ENCODE results near the gene ARHGEF39. TPM values are rescaled to one million over a fixed set of nuclear protein-coding genes. Genes with fewer than 3 reads are reported as not detected.
"Not testable (repeated sequence)": the region's sequence is repeated elsewhere in the genome, so short reads cannot be mapped to it uniquely, and the experiment has no call there.

The ARHGEF39 gene
- total and polyA plus RNA-seq, 7 experiments from 2014 or later: 0.11 to 10.4 (median 0.44) TPM; not detected in 2

DNA sequence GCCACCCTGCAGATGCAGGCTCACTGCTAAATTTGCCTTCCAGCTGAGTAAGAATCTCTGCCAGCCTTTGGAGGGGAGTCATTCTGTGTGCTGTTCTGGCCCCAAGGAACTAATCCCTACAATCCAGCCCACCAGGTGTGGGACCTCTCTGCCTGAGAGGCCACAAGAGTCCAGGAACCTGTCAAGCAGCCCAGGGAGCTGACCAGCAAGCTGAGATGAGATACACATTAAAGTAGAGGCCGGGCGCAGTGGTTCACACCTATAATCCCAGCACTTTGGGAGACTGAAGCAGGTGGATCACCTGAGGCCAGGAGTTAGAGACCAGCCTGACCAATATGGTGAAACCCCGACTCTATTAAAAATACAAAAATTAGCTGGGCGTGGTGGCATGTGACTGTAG is 52.9 kb downstream of the ARHGEF39 start:
- H3K27ac ChIP-seq (ENCODE audit: low read depth, low read length); H3K27me3 Mint-ChIP-seq; DNase-seq; H3K9me3 ChIP-seq (ENCODE audit: control insufficient read depth in 2 of 3, low read length in 3 of 3); H3K4me3 Mint-ChIP-seq; H3K9me3 Mint-ChIP-seq; H3K27me3 ChIP-seq (ENCODE audit: control insufficient read depth in 2 of 2, insufficient read depth in 2 of 2, low read length in 2 of 2); intact Hi-C loops (cut with micrococcal nuclease); H3K4me3 ChIP-seq (ENCODE audit: low read length); ATAC-seq: not testable (repeated sequence)
- H3K27ac Mint-ChIP-seq: peak overlapping the region in 1 of 9 donors; percentile 32
- peaks cover 8 to 30% (median 15%) of the 10 kb centered on the region in 3 experiments for H3K36me3 ChIP-seq (ENCODE audit: control insufficient read depth in 2 of 3, insufficient read depth in 3 of 3, low read length in 3 of 3)
- peaks cover 0 to 10% (median 2%) of the 10 kb centered on the region in 5 donors for H3K36me3 Mint-ChIP-seq
- H3K4me1 Mint-ChIP-seq: peaks cover 17 to 30% (median 24%) of the 10 kb centered on the region in 7 donors
- CTCF ChIA-PET: interaction anchor here (1.2 to 12.7 kb wide), 8 partner anchors 18 to 178 kb away, joined by 3 to 118 read pairs (median 16); partner anchors contain the start of genes CCDC107, CREB3, RMRP and SIT1
- POLR2A ChIA-PET: interaction anchor here (0.7 to 4.9 kb wide), 5 partner anchors 9 to 119 kb away, joined by 3 to 36 read pairs (median 3); partner anchors contain the start of genes CCDC107 and RMRP
- peaks cover 15% of the 10 kb centered on the region in 2 donors for H3K4me1 ChIP-seq (ENCODE audit: control insufficient read depth in 2 of 2, insufficient read depth in 2 of 2, low read length in 2 of 2)

GRCh38 chr9:35611230-35611797 is 53.7 kb downstream of the ARHGEF39 start:
- H3K27ac ChIP-seq (ENCODE audit: low read depth, low read length): no peak overlapping the region
- Mint-ChIP-seq H3K27ac (peak overlapping the region in 3 of 9 donors; percentile 35 to 69 (median 39)), H3K36me3 (peaks cover 0 to 14% (median 4%) of the 10 kb centered on the region in 5 donors), H3K4me3 (peak overlapping the region in 1 of 10 donors; percentile 6), H3K27me3 (no peaks in the 10 kb centered on the region), H3K4me1 (peaks cover 18 to 32% (median 24%) of the 10 kb centered on the region in 7 donors), H3K9me3 (no peaks in the 10 kb centered on the region)
- ATAC-seq (peak; percentile 90), DNase-seq (peak in 6 of 9 donors; percentile 36 to 55 (median 45))
- H3K4me3 ChIP-seq (ENCODE audit: low read length): no peak overlapping the region
- H3K36me3 ChIP-seq (ENCODE audit: control insufficient read depth in 2 of 3, insufficient read depth in 3 of 3, low read length in 3 of 3): peaks cover 8 to 30% (median 15%) of the 10 kb centered on the region in 3 experiments
- CTCF ChIA-PET: interaction anchor here (0.6 to 12.7 kb wide), 16 partner anchors 11 to 497 kb away, joined by 3 to 118 read pairs (median 4); partner anchors contain the start of genes CCDC107, CREB3, RMRP and SIT1
- H3K4me1 ChIP-seq (ENCODE audit: control insufficient read depth in 2 of 2, insufficient read depth in 2 of 2, low read length in 2 of 2): peaks cover 15 to 17% of the 10 kb centered on the region in 2 donors
- POLR2A ChIA-PET: interaction anchor here (0.6 to 4.9 kb wide), 6 partner anchors 10 to 217 kb away, joined by 3 to 36 read pairs (median 3); partner anchors contain the start of genes CCDC107, FAM221B and RMRP
- H3K27me3 ChIP-seq (ENCODE audit: control insufficient read depth in 2 of 2, insufficient read depth in 2 of 2, low read length in 2 of 2): no peaks in the 10 kb centered on the region
- H3K9me3 ChIP-seq (ENCODE audit: control insufficient read depth in 2 of 3, low read length in 3 of 3): no peaks in the 10 kb centered on the region
- intact Hi-C loops (cut with micrococcal nuclease): no loop called here

GRCh38 chr9:35609820-35610163 is 55.2 kb downstream of the ARHGEF39 start:
- H3K36me3 ChIP-seq (ENCODE audit: control insufficient read depth in 2 of 3, insufficient read depth in 3 of 3, low read length in 3 of 3): peaks cover 8 to 30% (median 15%) of the 10 kb centered on the region in 3 experiments
- ChIA-PET POLR2A (interaction anchor here (4.9 kb wide), 1 partner anchor 36 kb away, joined by 36 read pairs; no protein-coding TSS in a partner anchor), CTCF (interaction anchor here (2.9 to 12.7 kb wide), 4 partner anchors 20 to 87 kb away, joined by 16 to 118 read pairs (median 46); partner anchors contain the start of genes CCDC107, RMRP and SIT1)
- intact Hi-C loops (cut with micrococcal nuclease): loop anchor here in 1 of 2 donors (10.0 kb wide), 4 partner anchors 975 to 1565 kb away; partner anchors contain the start of genes DNAI1, FAM219A, SIGMAR1 and UBAP2
- Mint-ChIP-seq H3K4me3 (no peak overlapping the region), H3K27me3 (no peaks in the 10 kb centered on the region), H3K27ac (peak overlapping the region in 1 of 9 donors; percentile 56), H3K36me3 (peaks cover 0 to 14% (median 4%) of the 10 kb centered on the region in 5 donors), H3K4me1 (peaks cover 19 to 30% (median 24%) of the 10 kb centered on the region in 7 donors), H3K9me3 (no peaks in the 10 kb centered on the region)
- ATAC-seq (no peak), DNase-seq (no peak)
- H3K27me3 ChIP-seq (ENCODE audit: control insufficient read depth in 2 of 2, insufficient read depth in 2 of 2, low read length in 2 of 2): no peaks in the 10 kb centered on the region
- no peaks in the 10 kb centered on the region for H3K9me3 ChIP-seq (ENCODE audit: control insufficient read depth in 2 of 3, low read length in 3 of 3)
- no peak overlapping the region for H3K4me3 ChIP-seq (ENCODE audit: low read length)
- peaks cover 19 to 20% of the 10 kb centered on the region in 2 donors for H3K4me1 ChIP-seq (ENCODE audit: control insufficient read depth in 2 of 2, insufficient read depth in 2 of 2, low read length in 2 of 2)
- no peak overlapping the region for H3K27ac ChIP-seq (ENCODE audit: low read depth, low read length)

Small RNA genes lying within 50 kb of the gene (microRNA-seq; reads per million reads assigned to microRNA genes)
- gene MIR6852 (ENCODE audit: borderline microRNAs expressed): not detected

Other genes starting within 250 kb of the ARHGEF39 start
- gene RUSC2, start 175.1 kb downstream of the ARHGEF39 start, total RNA-seq: 1 to 10 TPM; 3.1 to 8.3 (median 5.4) TPM
- gene RUSC2, start 175.1 kb downstream of the ARHGEF39 start, polyA plus RNA-seq: under 1 TPM; 0.18 to 0.92 TPM
- 10 to 100 TPM; 25.4 to 45.5 (median 39.2) TPM for gene TESK1, start 59.9 kb downstream of the ARHGEF39 start, total RNA-seq
- 1 to 10 TPM; 3.5 to 7.1 TPM for gene TESK1, start 59.9 kb downstream of the ARHGEF39 start, polyA plus RNA-seq
- gene CD72, start 46.8 kb downstream of the ARHGEF39 start, total RNA-seq: 10 to 100 TPM in 1 of 5 experiments, 1 to 10 TPM in 4; 2.7 to 12.1 (median 6.8) TPM
- under 1 TPM; 0.40 to 0.87 TPM for gene CD72, start 46.8 kb downstream of the ARHGEF39 start, polyA plus RNA-seq
- 100 to 1,000 TPM in 1 of 5 experiments, 10 to 100 TPM in 4; 16.9 to 225 (median 45.6) TPM for gene SIT1, start 14.3 kb downstream of the ARHGEF39 start, total RNA-seq
- gene SIT1, start 14.3 kb downstream of the ARHGEF39 start, polyA plus RNA-seq: 100 to 1,000 TPM in 1 of 2 donors, 10 to 100 TPM in 1; 97.4 to 162 TPM
- gene RMRP, start 7.2 kb downstream of the ARHGEF39 start, total RNA-seq: over 10,000 TPM in 1 of 5 experiments, 1,000 to 10,000 TPM in 4; 5,750 to 11,273 (median 9,225) TPM
- 10 to 100 TPM in 1 of 2 donors, not detected in 1; 49.2 TPM for gene RMRP, start 7.2 kb downstream of the ARHGEF39 start, polyA plus RNA-seq
- 10 to 100 TPM; 12.0 to 37.4 (median 16.4) TPM for gene CCDC107, start 6.9 kb downstream of the ARHGEF39 start, total RNA-seq
- gene CCDC107, start 6.9 kb downstream of the ARHGEF39 start, polyA plus RNA-seq: 10 to 100 TPM; 49.1 to 65.7 TPM
- gene CA9, start 8.7 kb upstream of the ARHGEF39 start, total RNA-seq: under 1 TPM in 1 of 5 experiments, not detected in 4; 0.36 TPM
- gene CA9, start 8.7 kb upstream of the ARHGEF39 start, polyA plus RNA-seq: not detected
- 100 to 1,000 TPM in 2 of 5 experiments, 10 to 100 TPM in 3; 15.0 to 136 (median 47.6) TPM for gene TPM2, start 24.7 kb upstream of the ARHGEF39 start, total RNA-seq
- under 1 TPM in 1 of 2 donors, not detected in 1; 0.87 TPM for gene TPM2, start 24.7 kb upstream of the ARHGEF39 start, polyA plus RNA-seq
- gene TLN1, start 67.0 kb upstream of the ARHGEF39 start, total RNA-seq: 100 to 1,000 TPM; 191 to 369 (median 241) TPM
- gene TLN1, start 67.0 kb upstream of the ARHGEF39 start, polyA plus RNA-seq: 100 to 1,000 TPM in 1 of 2 donors, 10 to 100 TPM in 1; 33.8 to 112 TPM
- 10 to 100 TPM; 13.4 to 22.1 (median 20.9) TPM for gene CREB3, start 67.5 kb upstream of the ARHGEF39 start, total RNA-seq
- 10 to 100 TPM; 33.2 to 40.2 TPM for gene CREB3, start 67.5 kb upstream of the ARHGEF39 start, polyA plus RNA-seq
- gene GBA2, start 84.0 kb upstream of the ARHGEF39 start, total RNA-seq: 10 to 100 TPM; 22.7 to 55.4 (median 49.9) TPM
- 10 to 100 TPM; 18.0 to 24.3 TPM for gene GBA2, start 84.0 kb upstream of the ARHGEF39 start, polyA plus RNA-seq
- 10 to 100 TPM; 21.2 to 28.8 (median 23.3) TPM for gene RGP1, start 84.1 kb upstream of the ARHGEF39 start, total RNA-seq
- gene RGP1, start 84.1 kb upstream of the ARHGEF39 start, polyA plus RNA-seq: 1 to 10 TPM; 8.8 to 9.1 TPM
- gene MSMP, start 89.1 kb upstream of the ARHGEF39 start, total RNA-seq: under 1 TPM in 3 of 5 experiments, not detected in 2; 0.48 to 0.84 (median 0.61) TPM
- not detected for gene MSMP, start 89.1 kb upstream of the ARHGEF39 start, polyA plus RNA-seq
- 10 to 100 TPM in 3 of 5 experiments, 1 to 10 TPM in 2; 3.1 to 22.2 (median 11.2) TPM for gene NPR2, start 126.4 kb upstream of the ARHGEF39 start, total RNA-seq
- 1 to 10 TPM; 1.0 to 1.2 TPM for gene NPR2, start 126.4 kb upstream of the ARHGEF39 start, polyA plus RNA-seq
- gene SPAG8, start 147.1 kb upstream of the ARHGEF39 start, total RNA-seq: 1 to 10 TPM; 2.1 to 9.1 (median 3.2) TPM
- 1 to 10 TPM; 1.2 to 1.9 TPM for gene SPAG8, start 147.1 kb upstream of the ARHGEF39 start, polyA plus RNA-seq
- gene HINT2, start 149.8 kb upstream of the ARHGEF39 start, total RNA-seq: 10 to 100 TPM; 14.3 to 50.7 (median 22.2) TPM
- gene HINT2, start 149.8 kb upstream of the ARHGEF39 start, polyA plus RNA-seq: 10 to 100 TPM; 63.5 to 74.5 TPM
- under 1 TPM in 1 of 5 experiments, not detected in 4; 0.32 TPM for gene FAM221B, start 163.5 kb upstream of the ARHGEF39 start, total RNA-seq
- not detected for gene FAM221B, start 163.5 kb upstream of the ARHGEF39 start, polyA plus RNA-seq
- gene TMEM8B, start 164.0 kb upstream of the ARHGEF39 start, total RNA-seq: 10 to 100 TPM in 4 of 5 experiments, 1 to 10 TPM in 1; 3.9 to 11.6 (median 10.6) TPM
- 1 to 10 TPM; 3.0 to 3.5 TPM for gene TMEM8B, start 164.0 kb upstream of the ARHGEF39 start, polyA plus RNA-seq
- gene OR13J1, start 205.2 kb upstream of the ARHGEF39 start, total RNA-seq: not detected
- gene OR13J1, start 205.2 kb upstream of the ARHGEF39 start, polyA plus RNA-seq: not detected
- not detected for gene HRCT1, start 241.0 kb upstream of the ARHGEF39 start, total RNA-seq
- not detected for gene HRCT1, start 241.0 kb upstream of the ARHGEF39 start, polyA plus RNA-seq
- not detected for gene SPAAR, start 244.3 kb upstream of the ARHGEF39 start, total RNA-seq
- not detected for gene SPAAR, start 244.3 kb upstream of the ARHGEF39 start, polyA plus RNA-seq

All from naive thymus-derived CD4-positive, alpha-beta T cell (primary cell).